DND-41 (cell line): ENCODE data around the gene CCT7.

Source experiments
- ATAC-seq: fragments of 200-7000 bp; cut with Tn5 transposase; 3 replicates; pipeline ENCODE4 v1.9.1; 2021; ENCODE audit warnings: low read depth; ENCODE audit not compliant: insufficient read depth
- DNase-seq: peaks from one replicate; pipeline ENCODE4 v3.0.0-alpha.2; 2020
- H2AFZ ChIP-seq: 2 replicates; pipeline ENCODE4 v1.6.0; 2012; ENCODE audit warnings: low read depth, low read length
- H3K27ac ChIP-seq: 2 replicates; pipeline ENCODE4 v1.5.1; 2012; ENCODE audit warnings: low read length, inconsistent platforms
- H3K27me3 ChIP-seq: fragments of 200-600 bp; sonication (generic); 2 replicates; pipeline ENCODE4 v1.6.0; 2012; ENCODE audit warnings: low read length, mild to moderate bottlenecking, inconsistent platforms; ENCODE audit not compliant: insufficient read depth, poor library complexity
- H3K36me3 ChIP-seq: 2 replicates; pipeline ENCODE4 v1.5.1; 2012; ENCODE audit warnings: low read length, inconsistent platforms; ENCODE audit not compliant: insufficient read depth
- H3K4me1 ChIP-seq: 2 replicates; pipeline ENCODE4 v1.5.1; 2012; ENCODE audit warnings: mild to moderate bottlenecking, low read length; ENCODE audit not compliant: insufficient read depth
- H3K4me2 ChIP-seq: 2 replicates; pipeline ENCODE4 v1.6.0; 2012; ENCODE audit warnings: mild to moderate bottlenecking, moderate library complexity, low read length, inconsistent platforms; ENCODE audit not compliant: insufficient read depth
- H3K4me3 ChIP-seq, 2 experiments: fragments of 200-600 bp in 1 of 2; shearing (Covaris generic) in 1 of 2; 2 replicates each; pipeline ENCODE4 v1.5.1; 2012 to 2016; ENCODE audit warnings: inconsistent platforms in 2 of 2, low read length in 2 of 2, mild to moderate bottlenecking in 2 of 2, low read depth in 1 of 2, moderate library complexity in 1 of 2
- H3K79me2 ChIP-seq: 2 replicates; pipeline ENCODE4 v1.6.0; 2012; ENCODE audit warnings: low read length, inconsistent platforms; ENCODE audit not compliant: insufficient read depth
- H3K9ac ChIP-seq: 2 replicates; pipeline ENCODE4 v1.6.0; 2012; ENCODE audit warnings: low read depth, mild to moderate bottlenecking, inconsistent platforms, low read length, moderate library complexity
- H3K9me3 ChIP-seq: 2 replicates; pipeline ENCODE4 v1.5.1; 2012; ENCODE audit warnings: low read length, moderate library complexity, mild to moderate bottlenecking, inconsistent platforms; ENCODE audit not compliant: insufficient read depth, severe bottlenecking
- H4K20me1 ChIP-seq: 2 replicates; pipeline ENCODE4 v1.6.0; 2012; ENCODE audit warnings: low read length; ENCODE audit not compliant: insufficient read depth
- CTCF ChIP-seq: IDR thresholded peaks from 2 replicates; pipeline ENCODE4 v1.5.1; 2012; ENCODE audit warnings: borderline replicate concordance, low read length, moderate library complexity, mild to moderate bottlenecking; ENCODE audit not compliant: poor library complexity, severe bottlenecking; ENCODE audit errors: extremely low read depth
- EZH2 ChIP-seq: IDR thresholded peaks from 3 replicates; pipeline ENCODE4 v1.6.1; 2012; ENCODE audit warnings: borderline replicate concordance, low read depth, mild to moderate bottlenecking, moderate library complexity, low read length, inconsistent platforms; ENCODE audit not compliant: severe bottlenecking

CCT7 gene

GRCh38 chr2:73237168-73237567 lies 3.1 kb downstream of the CCT7 start:
- H3K79me2 ChIP-seq = peaks cover 88% of the 10 kb centered on the region
- no peaks in the 10 kb centered on the region for H3K9me3 ChIP-seq
- peaks cover 65% of the 10 kb centered on the region for H3K36me3 ChIP-seq
- no peaks in the 10 kb centered on the region for H3K27me3 ChIP-seq
- ATAC-seq (no peak), DNase-seq (no peak)
- TF ChIP-seq CTCF (no peak), EZH2 (no peak)
- H2AFZ ChIP-seq = no peak overlapping the region
- peak overlapping the region; percentile 85; the same call in 1 of the 2 replicates for H3K4me2 ChIP-seq
- no peak overlapping the region for H3K27ac ChIP-seq
- peak overlapping the region; percentile 24; the same call in 1 of the 2 replicates for H3K9ac ChIP-seq
- H3K4me3 ChIP-seq = peak overlapping the region in 1 of 2 experiments; percentile 36; a peak in 1 of 4 replicates
- H4K20me1 ChIP-seq = peaks cover 58% of the 10 kb centered on the region
- H3K4me1 ChIP-seq = peaks cover 46% of the 10 kb centered on the region

GRCh38 chr2:73238149-73238548 lies 4.0 kb downstream of the CCT7 start:
- Histone ChIP-seq H3K27ac (no peak overlapping the region), H3K9ac (no peak overlapping the region), H3K4me2 (peak overlapping the region; percentile 43; the same call in 1 of the 2 replicates), H2AFZ (no peak overlapping the region), H3K27me3 (no peaks in the 10 kb centered on the region), H3K4me1 (peaks cover 40% of the 10 kb centered on the region), H3K79me2 (peaks cover 88% of the 10 kb centered on the region), H4K20me1 (peaks cover 63% of the 10 kb centered on the region), H3K36me3 (peaks cover 74% of the 10 kb centered on the region), H3K4me3 (no peak overlapping the region), H3K9me3 (no peaks in the 10 kb centered on the region)
- TF ChIP-seq EZH2 (no peak), CTCF (no peak)
- DNase-seq (no peak), ATAC-seq (no peak)

- H3K36me3 ChIP-seq = peaks cover 83% of the 10 kb centered on the region
- H3K27me3 ChIP-seq = no peaks in the 10 kb centered on the region
- peaks cover 70% of the 10 kb centered on the region for H4K20me1 ChIP-seq
- H3K4me1 ChIP-seq = peaks cover 35% of the 10 kb centered on the region
- TF ChIP-seq EZH2 (no peak), CTCF (no peak)
- H3K9ac ChIP-seq = no peak overlapping the region
- DNase-seq (no peak), ATAC-seq (no peak)
- no peak overlapping the region for H3K27ac ChIP-seq
- no peak overlapping the region for H3K4me3 ChIP-seq
- H3K79me2 ChIP-seq = peaks cover 96% of the 10 kb centered on the region
- no peak overlapping the region for H2AFZ ChIP-seq
- H3K4me2 ChIP-seq = peak overlapping the region; percentile 43; the same call in 1 of the 2 replicates
- H3K9me3 ChIP-seq = no peaks in the 10 kb centered on the region
Observed at GRCh38 chr2:73238976-73239375, 4.9 kb downstream of the CCT7 start.

- H4K20me1 ChIP-seq = peaks cover 71% of the 10 kb centered on the region
- H3K36me3 ChIP-seq = peaks cover 87% of the 10 kb centered on the region
- peaks cover 97% of the 10 kb centered on the region for H3K79me2 ChIP-seq
- no peak for ATAC-seq
- peak overlapping the region; percentile 27; the same call in 1 of the 2 replicates for H3K4me2 ChIP-seq
- H3K9me3 ChIP-seq = no peaks in the 10 kb centered on the region
- H3K4me3 ChIP-seq = no peak overlapping the region
- H3K9ac ChIP-seq = no peak overlapping the region
- H3K27me3 ChIP-seq = no peaks in the 10 kb centered on the region
- TF ChIP-seq EZH2 (no peak), CTCF (no peak)
- H3K4me1 ChIP-seq = peaks cover 35% of the 10 kb centered on the region
- DNase-seq = no peak
- no peak overlapping the region for H3K27ac ChIP-seq
- no peak overlapping the region for H2AFZ ChIP-seq
Observed at GRCh38 chr2:73239776-73240175, 5.7 kb downstream of the CCT7 start.
